Loucy (cell line): ENCODE data around the gene IPPK.

Source experiments
- CTCF ChIP-seq: fragments of 200-600 bp; sonication (generic); conservative IDR thresholded peaks from 2 replicates; pipeline ENCODE4 v1.5.1; 2014; ENCODE audit warnings: mild to moderate bottlenecking, antibody characterized with exemption, low read length
- EZH2phosphoT487 ChIP-seq: fragments of 200-600 bp; IDR thresholded peaks from 2 replicates; pipeline ENCODE4 v1.6.1; 2018; ENCODE audit warnings: antibody characterized with exemption, mild to moderate bottlenecking, moderate library complexity, borderline replicate concordance

GRCh38 chr9:92618633-92619225, 51.2 kb downstream of the IPPK start:
- TF ChIP-seq CTCF (no peak), EZH2phosphoT487 (no peak)
